Stimulated activated CD8-positive, alpha-beta memory T cell treated with anti-CD3 and anti-CD28 coated beads, Interleukin-7, amount 100 ng/mL, for 48 hours (primary cell): ENCODE measurements around the gene DENND1C.

ENCODE experiments used
- DNase-seq, 2 donors: peaks; one replicate each; pipeline ENCODE4 v3.0.0-alpha.2; 2020; ENCODE audit warnings: low read depth in 1 of 2; ENCODE audit errors: extremely low read depth in 1 of 2

Gene DENND1C

DNA sequence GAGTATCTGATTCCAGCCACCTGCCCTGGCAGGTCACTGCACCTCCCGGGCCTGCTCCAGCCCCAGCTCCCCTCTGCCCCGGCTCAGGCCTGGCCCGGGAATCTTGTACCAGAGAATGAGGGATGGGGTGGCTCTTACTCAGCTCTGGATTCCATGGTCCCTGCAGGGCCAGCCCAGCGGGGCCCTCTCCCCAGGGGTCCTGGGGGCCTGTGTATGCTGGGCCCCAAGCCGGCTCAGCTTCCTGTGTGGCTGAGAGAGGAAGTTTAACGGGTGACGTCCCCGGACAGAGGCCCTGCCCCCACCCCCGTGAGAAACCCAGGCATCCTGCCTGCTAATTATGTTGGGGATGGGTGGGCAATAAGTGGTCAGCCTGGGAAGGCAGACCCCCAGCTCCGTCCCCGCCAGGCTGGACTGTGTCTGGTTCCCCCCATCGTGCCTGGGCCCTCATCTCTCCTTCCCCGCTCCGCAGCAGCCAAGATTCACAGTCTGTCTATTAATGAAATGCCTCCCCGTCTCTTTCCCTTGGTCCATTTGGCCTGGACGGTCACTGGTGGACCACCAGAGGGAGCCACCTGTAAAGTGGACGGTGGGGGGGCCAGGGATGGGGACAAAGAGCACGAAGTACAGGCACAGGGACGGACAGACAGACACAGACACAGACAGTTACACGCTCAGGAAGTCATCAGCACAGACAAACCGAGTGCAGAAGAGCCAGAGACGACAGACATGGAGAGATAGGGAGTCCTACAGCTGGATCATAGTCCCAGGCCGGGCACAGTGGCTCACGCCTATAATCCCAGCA, at the start of gene DENND1C:
Gene DENND1C (minus strand): TSS at position 247 of the 802 bp plus-strand sequence. CDS start 92 bp downstream, at position 155.
- DNase-seq = peak in 1 of 2 donors; percentile 58

DNA sequence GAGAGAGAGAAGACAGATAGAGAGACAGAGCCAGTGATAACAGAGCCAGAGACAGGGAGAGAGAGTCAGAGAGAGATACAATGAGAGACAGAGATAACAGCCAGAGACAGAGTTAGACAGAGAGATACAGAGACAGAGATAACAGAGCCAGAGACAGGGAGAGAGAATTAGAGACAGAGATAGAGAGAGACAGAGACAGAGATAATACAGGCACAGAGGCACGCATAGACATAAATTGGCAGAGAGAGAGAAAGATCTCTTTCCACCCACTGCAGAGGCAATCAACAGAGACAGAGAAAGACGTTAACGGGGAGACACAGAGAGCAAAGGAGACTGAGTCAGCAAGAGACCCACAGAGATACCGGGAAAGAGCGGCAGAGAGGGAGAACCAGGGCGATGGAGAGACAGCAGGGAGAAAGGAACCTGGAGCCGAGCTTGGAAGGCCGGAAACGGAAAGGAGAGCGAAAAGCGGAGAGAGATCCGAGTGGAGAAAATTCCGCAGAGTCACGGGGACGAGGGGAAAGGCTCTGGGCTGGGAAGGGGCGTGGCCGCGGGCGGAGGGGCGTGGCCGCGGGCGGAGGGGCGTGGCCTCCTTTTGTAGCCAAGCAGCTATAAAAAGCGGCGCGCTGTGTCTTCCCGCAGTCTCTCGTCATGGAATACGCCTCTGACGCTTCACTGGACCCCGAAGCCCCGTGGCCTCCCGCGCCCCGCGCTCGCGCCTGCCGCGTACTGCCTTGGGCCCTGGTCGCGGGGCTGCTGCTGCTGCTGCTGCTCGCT, 49.0 kb upstream of the DENND1C start, which contains the start of gene TNFSF9:
Gene TNFSF9 (plus strand): TSS at position 641 of the 777 bp plus-strand sequence. CDS start 11 bp downstream, at position 652.
- DNase-seq = peak; percentile 66 to 70

GRCh38 chr19:6529937-6530385, 48.4 kb upstream of the DENND1C start:
- DNase-seq = no peak

- no peak for DNase-seq
Observed at GRCh38 chr19:6529351-6529750, 47.8 kb upstream of the DENND1C start.

DNA sequence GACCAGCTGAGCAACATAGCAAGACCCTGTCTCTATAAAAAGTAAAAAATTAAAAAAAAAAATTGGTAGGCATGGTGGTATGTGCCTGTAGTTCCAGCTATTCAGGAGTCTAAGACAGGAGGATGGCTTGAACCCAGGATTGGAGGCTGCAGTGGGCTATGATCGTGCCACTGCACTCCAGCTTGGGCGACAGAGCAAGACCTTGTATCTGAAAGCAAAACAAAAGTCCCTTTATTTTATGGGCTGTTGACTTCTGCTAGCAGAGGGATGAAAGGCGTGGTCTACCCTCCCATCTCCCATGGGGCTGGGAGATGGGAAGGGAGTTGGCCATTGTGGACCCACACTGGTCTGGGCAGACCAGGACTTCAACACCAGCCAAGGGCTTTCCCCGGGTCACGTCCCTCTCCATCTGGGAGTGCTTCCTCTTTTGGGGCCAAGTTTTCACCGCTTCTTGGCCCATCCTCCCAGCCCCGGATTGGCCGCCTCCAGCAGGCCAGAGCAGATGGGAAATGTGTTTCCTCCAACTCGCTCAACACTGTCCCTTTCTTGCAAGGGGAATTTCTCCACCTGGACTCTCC, 47.0 kb upstream of the DENND1C start:
- DNase-seq = no peak

DNA sequence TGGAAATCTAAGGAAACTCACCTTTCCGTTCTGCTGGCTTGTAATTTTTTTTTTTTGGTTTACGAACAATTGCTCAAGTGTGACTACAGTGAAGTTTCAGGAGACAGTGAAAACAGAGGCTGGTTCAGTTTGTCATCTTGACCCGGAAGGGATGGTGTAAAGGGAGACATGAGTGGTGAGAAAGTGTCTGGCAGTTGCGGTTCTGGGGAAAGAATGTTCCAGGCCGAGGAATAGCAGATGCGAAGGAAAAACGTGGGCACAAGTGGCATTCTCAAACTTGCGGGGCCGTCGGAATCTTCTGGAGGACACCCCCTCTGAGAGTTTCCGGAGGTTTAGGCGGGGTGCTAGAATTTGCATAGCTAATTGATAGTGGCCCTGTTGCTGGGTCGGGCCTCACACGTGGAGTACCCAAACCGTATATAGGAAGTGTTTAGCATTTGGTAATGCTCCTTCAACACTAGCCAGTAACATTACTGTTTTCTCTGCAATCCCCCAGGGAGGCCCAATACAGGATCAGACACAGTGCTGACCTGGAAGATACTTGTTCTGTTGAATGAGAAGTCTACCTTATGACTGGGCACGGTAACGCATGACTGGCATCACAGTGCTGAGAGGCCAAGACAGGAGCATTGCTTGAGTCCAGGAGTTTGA, 46.4 kb upstream of the DENND1C start:
- no peak for DNase-seq

GRCh38 chr19:6524311-6524710, 42.7 kb upstream of the DENND1C start:
- DNase-seq = no peak

DNA sequence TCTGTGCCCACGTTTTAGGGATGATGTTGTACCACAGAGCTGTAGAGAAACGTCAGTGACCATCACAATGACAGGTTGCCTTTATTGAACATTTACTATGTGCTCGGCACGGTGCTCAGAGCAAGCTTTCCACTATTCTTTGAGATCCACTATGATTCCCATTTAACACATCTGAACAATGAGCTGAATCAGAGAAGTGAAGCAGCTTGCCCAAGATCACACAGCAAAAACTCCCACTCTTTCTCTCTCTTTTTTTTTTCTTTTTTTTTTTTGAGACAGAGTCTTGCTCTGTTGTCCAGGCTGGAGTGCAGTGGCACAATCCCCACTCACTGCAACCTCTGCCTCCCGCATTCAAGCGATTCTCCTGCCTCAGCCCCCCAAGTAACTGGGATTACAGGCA, 41.1 kb upstream of the DENND1C start:
- no peak for DNase-seq

GRCh38 chr19:6521718-6522646, 40.4 kb upstream of the DENND1C start:
- peak in 1 of 2 donors; percentile 57 for DNase-seq

GRCh38 chr19:6519289-6519688, 37.7 kb upstream of the DENND1C start:
- DNase-seq = no peak

DNA sequence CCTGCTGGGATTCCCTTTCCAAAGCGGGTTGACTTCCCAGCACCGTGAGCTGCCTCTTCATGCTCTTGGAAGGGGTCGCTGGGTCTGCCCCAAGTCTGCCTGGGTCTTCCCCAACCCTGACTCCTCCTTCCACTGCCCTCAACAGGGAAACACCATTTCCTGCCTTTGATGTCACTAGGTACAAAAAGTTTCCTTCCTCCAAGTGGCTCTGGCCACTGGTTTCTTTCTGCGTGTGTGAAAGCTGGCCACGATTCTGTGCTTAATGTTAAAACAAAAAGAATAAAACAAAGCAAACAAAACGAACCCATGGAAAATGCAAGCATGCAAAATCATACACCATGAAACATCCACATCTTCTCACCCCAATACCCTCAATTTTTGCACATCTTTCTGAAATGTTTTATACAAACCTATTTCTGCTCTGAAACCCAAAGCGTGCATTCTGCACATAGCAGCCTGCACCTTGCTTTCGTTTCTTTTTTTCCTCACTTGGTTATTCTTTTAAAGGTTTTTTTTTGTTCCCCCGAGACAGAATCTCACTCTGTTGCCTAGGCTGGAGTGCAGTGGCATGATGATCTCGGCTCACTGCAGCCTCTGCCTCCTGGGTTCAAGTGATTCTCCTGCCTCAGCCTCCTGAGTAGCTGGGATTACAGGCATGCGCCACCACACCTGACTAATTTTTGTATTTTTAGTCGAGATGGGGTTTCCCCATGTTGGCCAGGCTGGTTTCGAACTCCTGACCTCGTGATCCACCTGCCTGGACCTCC, 36.7 kb upstream of the DENND1C start:
- no peak for DNase-seq

DNA sequence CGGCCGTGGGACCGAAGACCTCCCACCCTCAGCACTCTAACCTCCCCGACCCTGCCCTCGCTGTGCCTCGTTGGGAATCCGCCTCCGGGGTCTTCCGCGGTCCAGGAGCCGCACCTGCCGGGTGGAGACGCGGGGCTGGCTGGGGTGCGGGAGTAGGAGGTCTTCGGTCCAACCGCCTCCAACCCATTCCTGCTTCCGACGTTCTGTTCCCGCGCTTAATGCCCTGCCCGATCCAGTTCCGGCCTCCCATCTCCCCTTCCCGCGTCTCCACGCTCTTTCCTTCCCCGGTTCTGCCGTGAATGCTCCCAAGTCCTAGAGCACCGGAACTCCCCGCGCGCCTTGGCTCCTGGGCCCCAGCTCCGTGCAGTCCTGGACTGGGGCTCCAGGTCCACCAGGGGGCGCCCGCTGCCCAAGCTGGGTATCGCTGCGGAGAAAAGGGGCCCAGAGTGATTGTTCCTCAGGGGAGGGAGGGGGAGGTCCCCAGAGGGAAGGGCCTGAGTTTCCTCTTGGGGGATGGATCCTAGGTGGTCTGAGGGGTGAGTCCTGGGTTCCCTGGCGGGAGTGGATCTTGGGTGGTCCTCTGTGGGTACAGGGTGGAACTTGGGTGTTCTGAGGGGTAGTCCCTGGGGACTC, 35.2 kb upstream of the DENND1C start:
- peak; percentile 74 to 87 for DNase-seq

GRCh38 chr19:6516018-6516658, 34.6 kb upstream of the DENND1C start:
- peak; percentile 46 to 84 for DNase-seq

GRCh38 chr19:6514926-6515544, 33.4 kb upstream of the DENND1C start:
- DNase-seq = no peak

DNA sequence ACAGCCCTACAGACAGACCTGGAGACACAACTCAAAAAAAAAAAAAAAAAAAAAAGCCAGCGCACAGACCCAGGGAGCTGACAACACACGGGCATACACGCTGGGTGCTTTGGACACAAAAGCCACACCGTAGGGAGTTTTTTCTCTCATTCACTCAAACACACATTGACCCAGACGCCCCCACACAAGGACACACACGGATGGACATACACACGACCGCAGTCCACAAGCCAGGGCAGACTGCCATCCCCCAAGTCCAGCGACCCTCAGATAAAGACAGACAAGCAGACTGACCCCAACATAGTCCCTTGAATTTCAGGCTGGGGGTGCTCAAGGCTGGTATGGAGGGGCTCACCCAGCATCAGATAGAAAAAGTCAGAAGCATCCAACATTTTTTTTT, 32.5 kb upstream of the DENND1C start:
- DNase-seq = no peak

DNA sequence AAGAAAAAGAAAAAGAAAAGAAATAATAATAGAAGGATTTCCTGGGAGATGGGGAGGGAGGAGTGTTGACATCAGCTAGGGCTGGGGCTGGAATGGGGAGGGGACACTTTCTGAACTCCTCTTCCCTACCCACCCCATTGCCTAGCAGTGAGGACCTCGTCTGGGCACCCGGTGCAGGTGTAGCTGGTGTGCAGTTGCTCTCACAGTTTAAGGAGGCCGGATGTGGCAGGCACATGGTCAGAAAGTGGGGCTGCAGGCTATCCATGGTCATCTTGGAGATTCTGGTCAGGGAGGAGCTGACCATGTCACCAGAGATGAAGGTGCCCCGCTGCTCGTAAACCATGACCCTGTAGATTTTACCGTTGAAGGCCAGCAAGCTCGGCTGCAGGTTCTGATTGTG, 29.0 kb upstream of the DENND1C start:
- no peak for DNase-seq

GRCh38 chr19:6509118-6509971, 27.8 kb upstream of the DENND1C start:
- no peak for DNase-seq
